Measurements from ENCODE around the gene PPP6R3. TPM values are rescaled to one million over a fixed set of nuclear protein-coding genes. Genes with fewer than 3 reads are reported as not detected.

Gene PPP6R3
- total RNA-seq, 1 donor from 2014 or later, result 121 TPM

- H3K36me3 ChIP-seq, result no peaks in the 10 kb centered on the region
- TF ChIP-seq CTCF (IDR thresholded peaks at IDR 0.05) (no peak), POLR2A (IDR thresholded peaks at IDR 0.05) (no peak), POLR2AphosphoS5 (IDR thresholded peaks at IDR 0.05; ENCODE audit: insufficient read depth in 1 of 2, low read depth in 1 of 2) (no peak)
- peaks cover 13% of the 10 kb centered on the region for H3K4me1 ChIP-seq
- H3K27me3 ChIP-seq, result no peaks in the 10 kb centered on the region
- DNase-seq (ENCODE audit: extremely low spot score in 2 of 2), result no peak
- H3K27ac ChIP-seq, result no peak overlapping the region
- no peaks in the 10 kb centered on the region for H3K9me3 ChIP-seq
- no peak overlapping the region for H3K4me3 ChIP-seq
- intact Hi-C loops (cut with DNase I), result no loop called here
Measured at GRCh38 chr11:68654978-68655377, 194.4 kb downstream of the PPP6R3 start.

- Histone ChIP-seq H3K27me3 (no peaks in the 10 kb centered on the region), H3K4me3 (no peak overlapping the region), H3K4me1 (peaks cover 13% of the 10 kb centered on the region), H3K36me3 (no peaks in the 10 kb centered on the region), H3K27ac (no peak overlapping the region), H3K9me3 (no peaks in the 10 kb centered on the region)
- no peak for TF ChIP-seq POLR2A (IDR thresholded peaks at IDR 0.05)
- TF ChIP-seq CTCF (IDR thresholded peaks at IDR 0.05), result no peak
- no peak for TF ChIP-seq POLR2AphosphoS5 (IDR thresholded peaks at IDR 0.05; ENCODE audit: insufficient read depth in 1 of 2, low read depth in 1 of 2)
- no peak for DNase-seq (ENCODE audit: extremely low spot score in 2 of 2)
- intact Hi-C loops (cut with DNase I), result no loop called here
Measured at GRCh38 chr11:68655406-68655805, 194.9 kb downstream of the PPP6R3 start.

- Histone ChIP-seq H3K36me3 (no peaks in the 10 kb centered on the region), H3K4me1 (peaks cover 13% of the 10 kb centered on the region), H3K27ac (no peak overlapping the region), H3K9me3 (no peaks in the 10 kb centered on the region), H3K4me3 (no peak overlapping the region), H3K27me3 (no peaks in the 10 kb centered on the region)
- DNase-seq (ENCODE audit: extremely low spot score in 2 of 2), result no peak
- TF ChIP-seq POLR2AphosphoS5 (IDR thresholded peaks at IDR 0.05; ENCODE audit: insufficient read depth in 1 of 2, low read depth in 1 of 2) (no peak), POLR2A (IDR thresholded peaks at IDR 0.05) (no peak), CTCF (IDR thresholded peaks at IDR 0.05) (no peak)
- intact Hi-C loops (cut with DNase I), result no loop called here
Measured at GRCh38 chr11:68655806-68656205, 195.3 kb downstream of the PPP6R3 start.

- DNase-seq (ENCODE audit: extremely low spot score in 2 of 2), result peak in 1 of 2 donors; percentile 79
- intact Hi-C loops (cut with DNase I), result no loop called here
Measured at GRCh38 chr11:68657021-68657780, 196.6 kb downstream of the PPP6R3 start.

More at GRCh38 chr11:68657021-68657780, 196.6 kb downstream of the PPP6R3 start:
- Histone ChIP-seq H3K9me3 (no peaks in the 10 kb centered on the region), H3K27ac (no peak overlapping the region), H3K27me3 (no peaks in the 10 kb centered on the region), H3K36me3 (no peaks in the 10 kb centered on the region), H3K4me1 (peaks cover 13% of the 10 kb centered on the region), H3K4me3 (no peak overlapping the region)
- no peak for TF ChIP-seq CTCF (IDR thresholded peaks at IDR 0.05)
- no peak for TF ChIP-seq POLR2A (IDR thresholded peaks at IDR 0.05)
- TF ChIP-seq POLR2AphosphoS5 (IDR thresholded peaks at IDR 0.05; ENCODE audit: insufficient read depth in 1 of 2, low read depth in 1 of 2), result no peak

All from vagina (tissue), 2 donors.